HL-60 (cell line): ENCODE results near the gene CSNK1D.

Experiments used
- DNase-seq, 2 experiments: peaks; one replicate each; pipeline ENCODE4 v3.0.0-alpha.2; 2010 to 2020; ENCODE audit warnings: low read depth in 1 of 2, low spot score in 1 of 2
- H3K27ac ChIP-seq: fragments of 250-450 bp; sonication (Bioruptor Pico); replicated peaks from 2 replicates; pipeline ENCODE4 v1.5.1; 2020; ENCODE audit warnings: mild to moderate bottlenecking, moderate library complexity
- H3K27me3 ChIP-seq: fragments of 250-450 bp; sonication (Bioruptor Pico); 2 replicates; pipeline ENCODE4 v1.5.1; 2021; ENCODE audit warnings: mild to moderate bottlenecking, moderate library complexity; ENCODE audit not compliant: insufficient read depth, poor library complexity, severe bottlenecking
- H3K4me3 ChIP-seq: replicated peaks from 2 replicates; pipeline ENCODE4 v1.5.1; 2011; ENCODE audit warnings: mild to moderate bottlenecking, control low read depth, low read length; ENCODE audit not compliant: insufficient read depth
- GABPA ChIP-seq: IDR thresholded peaks from 2 replicates; pipeline ENCODE4 v1.6.1; 2012; ENCODE audit warnings: low read depth
- POLR2AphosphoS5 ChIP-seq: IDR thresholded peaks from 2 replicates; pipeline ENCODE4 v1.6.1; 2012; ENCODE audit warnings: low read depth
- REST ChIP-seq: IDR thresholded peaks from 2 replicates; pipeline ENCODE4 v1.6.1; 2012; ENCODE audit warnings: low read depth; ENCODE audit not compliant: insufficient replicate concordance
- SPI1 ChIP-seq: IDR thresholded peaks from 2 replicates; pipeline ENCODE4 v1.6.1; 2012; ENCODE audit warnings: low read depth, mild to moderate bottlenecking, borderline replicate concordance
- TF ChIP-seq, protein P1 (sequence below): IDR thresholded peaks from one replicate; pipeline ENCODE4 v1.5.1; 2011; ENCODE audit warnings: low read length, control low read depth, inconsistent platforms; ENCODE audit not compliant: insufficient read depth

Gene CSNK1D

GRCh38 chr17:82303944-82304808, 30.7 kb upstream of the CSNK1D start:
- no peak for DNase-seq
- no peak for TF ChIP-seq SPI1
- TF ChIP-seq, protein P1, sequence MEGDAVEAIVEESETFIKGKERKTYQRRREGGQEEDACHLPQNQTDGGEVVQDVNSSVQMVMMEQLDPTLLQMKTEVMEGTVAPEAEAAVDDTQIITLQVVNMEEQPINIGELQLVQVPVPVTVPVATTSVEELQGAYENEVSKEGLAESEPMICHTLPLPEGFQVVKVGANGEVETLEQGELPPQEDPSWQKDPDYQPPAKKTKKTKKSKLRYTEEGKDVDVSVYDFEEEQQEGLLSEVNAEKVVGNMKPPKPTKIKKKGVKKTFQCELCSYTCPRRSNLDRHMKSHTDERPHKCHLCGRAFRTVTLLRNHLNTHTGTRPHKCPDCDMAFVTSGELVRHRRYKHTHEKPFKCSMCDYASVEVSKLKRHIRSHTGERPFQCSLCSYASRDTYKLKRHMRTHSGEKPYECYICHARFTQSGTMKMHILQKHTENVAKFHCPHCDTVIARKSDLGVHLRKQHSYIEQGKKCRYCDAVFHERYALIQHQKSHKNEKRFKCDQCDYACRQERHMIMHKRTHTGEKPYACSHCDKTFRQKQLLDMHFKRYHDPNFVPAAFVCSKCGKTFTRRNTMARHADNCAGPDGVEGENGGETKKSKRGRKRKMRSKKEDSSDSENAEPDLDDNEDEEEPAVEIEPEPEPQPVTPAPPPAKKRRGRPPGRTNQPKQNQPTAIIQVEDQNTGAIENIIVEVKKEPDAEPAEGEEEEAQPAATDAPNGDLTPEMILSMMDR: no peak
- TF ChIP-seq REST: no peak
- TF ChIP-seq GABPA: no peak
- no peak for TF ChIP-seq POLR2AphosphoS5
- H3K4me3 ChIP-seq: no peak overlapping the region

GRCh38 chr17:82302991-82303943, 29.8 kb upstream of the CSNK1D start:
- Histone ChIP-seq H3K27ac (no peak overlapping the region), H3K4me3 (no peak overlapping the region), H3K27me3 (no peaks in the 10 kb centered on the region)
- DNase-seq: no peak
- TF ChIP-seq GABPA (no peak), POLR2AphosphoS5 (no peak), SPI1 (no peak), REST (no peak)
- TF ChIP-seq, protein P1: no peak

More at GRCh38 chr17:82303944-82304808, 30.7 kb upstream of the CSNK1D start:
- no peak overlapping the region for H3K27ac ChIP-seq
- H3K27me3 ChIP-seq: no peaks in the 10 kb centered on the region

- TF ChIP-seq REST (no peak), GABPA (no peak), POLR2AphosphoS5 (no peak), SPI1 (no peak)
- TF ChIP-seq, protein P1: no peak
- Histone ChIP-seq H3K4me3 (no peak overlapping the region), H3K27ac (no peak overlapping the region), H3K27me3 (no peaks in the 10 kb centered on the region)
- DNase-seq: no peak
These were observed 29.1 kb upstream of the CSNK1D start for GRCh38 chr17:82302568-82302963.
